ENCODE data around the gene CRTAC1. TPM values are rescaled to one million over a fixed set of nuclear protein-coding genes. Genes with fewer than 3 reads are reported as not detected.
"Not testable (repeated sequence)": the region's sequence is repeated elsewhere in the genome, so short reads cannot be mapped to it uniquely, and the experiment has no call there.

The CRTAC1 gene
- total RNA-seq, 4 donors from 2014 or later, result 17.5 to 35.1 (median 22.9) TPM

GRCh38 chr10:97842656-97843280 is 187.7 kb downstream of the CRTAC1 start:
- Histone ChIP-seq H3K36me3 (no peaks in the 10 kb centered on the region), H3K27ac (no peak overlapping the region), H3K4me3 (no peak overlapping the region), H3K4me1 (peaks cover 0 to 9% (median 2%) of the 10 kb centered on the region in 4 donors), H3K27me3 (no peaks in the 10 kb centered on the region), H3K9me3 (no peaks in the 10 kb centered on the region)
- WGBS, 2 donors, result 48 to 53% methylated on average over 7 of the region's 7 CpGs
- no peak for TF ChIP-seq POLR2A (IDR thresholded peaks at IDR 0.05)
- no peak for TF ChIP-seq CTCF (IDR thresholded peaks at IDR 0.05)
- TF ChIP-seq EP300 (IDR thresholded peaks at IDR 0.05), result no peak
- DNase-seq (ENCODE audit: low spot score in 2 of 2), result no peak

GRCh38 chr10:97842114-97842513 is 188.3 kb downstream of the CRTAC1 start:
- not testable (repeated sequence) for H3K4me3 ChIP-seq; H3K9me3 ChIP-seq; DNase-seq (ENCODE audit: low spot score in 2 of 2); H3K4me1 ChIP-seq; H3K27me3 ChIP-seq; H3K27ac ChIP-seq; H3K36me3 ChIP-seq
- WGBS, 2 donors, result 23 to 52% methylated on average over 2 to 3 of the region's 3 CpGs

GRCh38 chr10:97841166-97841565 is 189.3 kb downstream of the CRTAC1 start:
- H3K36me3 ChIP-seq; H3K4me1 ChIP-seq; H3K9me3 ChIP-seq; H3K4me3 ChIP-seq; H3K27me3 ChIP-seq; DNase-seq (ENCODE audit: low spot score in 2 of 2); H3K27ac ChIP-seq: not testable (repeated sequence)
- WGBS, 2 donors, result 88 to 96% methylated on average over 8 to 19 of the region's 22 CpGs

GRCh38 chr10:97838091-97838490 is 192.3 kb downstream of the CRTAC1 start:
- WGBS, 2 donors, result 90 to 100% methylated on average over 3 of the region's 3 CpGs
- no peaks in the 10 kb centered on the region for H3K36me3 ChIP-seq
- no peak for TF ChIP-seq POLR2A (IDR thresholded peaks at IDR 0.05)
- TF ChIP-seq EP300 (IDR thresholded peaks at IDR 0.05), result no peak
- no peak for TF ChIP-seq CTCF (IDR thresholded peaks at IDR 0.05)
- H3K9me3 ChIP-seq, result no peaks in the 10 kb centered on the region
- H3K4me3 ChIP-seq, result no peak overlapping the region
- no peaks in the 10 kb centered on the region for H3K27me3 ChIP-seq
- peaks cover 0 to 6% (median 2%) of the 10 kb centered on the region in 4 donors for H3K4me1 ChIP-seq
- H3K27ac ChIP-seq, result no peak overlapping the region
- no peak for DNase-seq (ENCODE audit: low spot score in 2 of 2)

- no peak for DNase-seq (ENCODE audit: low spot score in 2 of 2)
- Histone ChIP-seq H3K4me1 (peaks cover 0 to 4% (median 0%) of the 10 kb centered on the region in 4 donors), H3K9me3 (no peaks in the 10 kb centered on the region), H3K27me3 (no peaks in the 10 kb centered on the region), H3K4me3 (no peak overlapping the region), H3K27ac (no peak overlapping the region), H3K36me3 (no peaks in the 10 kb centered on the region)
- TF ChIP-seq EP300 (IDR thresholded peaks at IDR 0.05) (no peak), CTCF (IDR thresholded peaks at IDR 0.05) (no peak), POLR2A (IDR thresholded peaks at IDR 0.05) (no peak)
- 75 to 86% methylated on average over 2 of the region's 2 CpGs for WGBS, 2 donors
These were observed 194.0 kb downstream of the CRTAC1 start for GRCh38 chr10:97836446-97836845.

GRCh38 chr10:97831259-97831658 is 199.2 kb downstream of the CRTAC1 start:
- no peak overlapping the region for H3K4me3 ChIP-seq
- no peak for DNase-seq (ENCODE audit: low spot score in 2 of 2)
- no peaks in the 10 kb centered on the region for H3K36me3 ChIP-seq
- H3K4me1 ChIP-seq, result peaks cover 0 to 12% (median 0%) of the 10 kb centered on the region in 4 donors
- TF ChIP-seq POLR2A (IDR thresholded peaks at IDR 0.05) (no peak), CTCF (IDR thresholded peaks at IDR 0.05) (no peak), EP300 (IDR thresholded peaks at IDR 0.05) (no peak)
- WGBS, 2 donors, result 76 to 77% methylated on average over 2 of the region's 2 CpGs
- H3K27ac ChIP-seq, result no peak overlapping the region
- no peaks in the 10 kb centered on the region for H3K9me3 ChIP-seq
- no peaks in the 10 kb centered on the region for H3K27me3 ChIP-seq
